ENCODE measurements around the gene DACT1. TPM values are rescaled to one million over a fixed set of nuclear protein-coding genes. Genes with fewer than 3 reads are reported as not detected.

DACT1 gene
- polyA plus RNA-seq, 1 donor from 2014 or later, result 125 TPM

DNA sequence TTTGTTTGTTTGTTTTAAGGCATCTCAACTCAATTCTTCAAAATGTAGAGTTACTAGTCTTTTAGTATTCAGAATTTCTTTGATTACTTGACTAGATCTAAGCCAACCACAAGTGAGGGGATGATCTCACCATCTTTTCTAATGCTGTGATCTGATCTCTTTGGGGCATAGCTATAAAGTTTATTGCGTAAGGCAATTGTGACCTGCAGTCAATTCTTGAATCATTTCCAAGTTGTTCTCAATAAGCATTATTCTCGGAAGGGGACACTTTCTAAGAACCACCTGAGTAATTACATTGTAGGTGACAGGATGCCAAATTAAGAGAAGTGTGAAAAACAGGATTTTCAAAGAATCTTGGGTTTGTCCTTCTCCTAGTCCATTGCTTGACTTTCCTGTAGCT, 13.1 kb downstream of the DACT1 start:
- H3F3A ChIP-seq (ENCODE audit: insufficient read depth, low read length, poor library complexity, severe bottlenecking), result no peaks in the 10 kb centered on the region
- no peaks in the 10 kb centered on the region for H4K20me1 ChIP-seq (ENCODE audit: insufficient read depth)
- no peak overlapping the region for H3K27ac ChIP-seq (ENCODE audit: low read length)
- H3K79me2 ChIP-seq (replicated peaks; ENCODE audit: insufficient read depth, low read length), result peaks cover 5% of the 10 kb centered on the region
- H3K27me3 ChIP-seq (ENCODE audit: insufficient read depth, low read depth, low read length), result no peaks in the 10 kb centered on the region
- TF ChIP-seq TAF1 (IDR thresholded peaks at IDR 0.05; ENCODE audit: low read depth) (no peak), MXI1 (conservative IDR thresholded peaks at IDR 0.05; ENCODE audit: poor library complexity, severe bottlenecking) (no peak), SMC3 (conservative IDR thresholded peaks at IDR 0.05; ENCODE audit: poor library complexity) (no peak), EP300 (conservative IDR thresholded peaks at IDR 0.05; ENCODE audit: poor library complexity, severe bottlenecking) (no peak), RAD21 (conservative IDR thresholded peaks at IDR 0.05) (no peak), POLR2AphosphoS5 (IDR thresholded peaks at IDR 0.05) (no peak), EZH2 (IDR thresholded peaks at IDR 0.05; ENCODE audit: borderline replicate concordance, insufficient read depth, low read length, poor library complexity, severe bottlenecking) (no peak)
- TF ChIP-seq, protein P1, sequence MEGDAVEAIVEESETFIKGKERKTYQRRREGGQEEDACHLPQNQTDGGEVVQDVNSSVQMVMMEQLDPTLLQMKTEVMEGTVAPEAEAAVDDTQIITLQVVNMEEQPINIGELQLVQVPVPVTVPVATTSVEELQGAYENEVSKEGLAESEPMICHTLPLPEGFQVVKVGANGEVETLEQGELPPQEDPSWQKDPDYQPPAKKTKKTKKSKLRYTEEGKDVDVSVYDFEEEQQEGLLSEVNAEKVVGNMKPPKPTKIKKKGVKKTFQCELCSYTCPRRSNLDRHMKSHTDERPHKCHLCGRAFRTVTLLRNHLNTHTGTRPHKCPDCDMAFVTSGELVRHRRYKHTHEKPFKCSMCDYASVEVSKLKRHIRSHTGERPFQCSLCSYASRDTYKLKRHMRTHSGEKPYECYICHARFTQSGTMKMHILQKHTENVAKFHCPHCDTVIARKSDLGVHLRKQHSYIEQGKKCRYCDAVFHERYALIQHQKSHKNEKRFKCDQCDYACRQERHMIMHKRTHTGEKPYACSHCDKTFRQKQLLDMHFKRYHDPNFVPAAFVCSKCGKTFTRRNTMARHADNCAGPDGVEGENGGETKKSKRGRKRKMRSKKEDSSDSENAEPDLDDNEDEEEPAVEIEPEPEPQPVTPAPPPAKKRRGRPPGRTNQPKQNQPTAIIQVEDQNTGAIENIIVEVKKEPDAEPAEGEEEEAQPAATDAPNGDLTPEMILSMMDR (IDR thresholded peaks at IDR 0.05; ENCODE audit: poor library complexity, severe bottlenecking), result no peak
- TF ChIP-seq, protein P2, sequence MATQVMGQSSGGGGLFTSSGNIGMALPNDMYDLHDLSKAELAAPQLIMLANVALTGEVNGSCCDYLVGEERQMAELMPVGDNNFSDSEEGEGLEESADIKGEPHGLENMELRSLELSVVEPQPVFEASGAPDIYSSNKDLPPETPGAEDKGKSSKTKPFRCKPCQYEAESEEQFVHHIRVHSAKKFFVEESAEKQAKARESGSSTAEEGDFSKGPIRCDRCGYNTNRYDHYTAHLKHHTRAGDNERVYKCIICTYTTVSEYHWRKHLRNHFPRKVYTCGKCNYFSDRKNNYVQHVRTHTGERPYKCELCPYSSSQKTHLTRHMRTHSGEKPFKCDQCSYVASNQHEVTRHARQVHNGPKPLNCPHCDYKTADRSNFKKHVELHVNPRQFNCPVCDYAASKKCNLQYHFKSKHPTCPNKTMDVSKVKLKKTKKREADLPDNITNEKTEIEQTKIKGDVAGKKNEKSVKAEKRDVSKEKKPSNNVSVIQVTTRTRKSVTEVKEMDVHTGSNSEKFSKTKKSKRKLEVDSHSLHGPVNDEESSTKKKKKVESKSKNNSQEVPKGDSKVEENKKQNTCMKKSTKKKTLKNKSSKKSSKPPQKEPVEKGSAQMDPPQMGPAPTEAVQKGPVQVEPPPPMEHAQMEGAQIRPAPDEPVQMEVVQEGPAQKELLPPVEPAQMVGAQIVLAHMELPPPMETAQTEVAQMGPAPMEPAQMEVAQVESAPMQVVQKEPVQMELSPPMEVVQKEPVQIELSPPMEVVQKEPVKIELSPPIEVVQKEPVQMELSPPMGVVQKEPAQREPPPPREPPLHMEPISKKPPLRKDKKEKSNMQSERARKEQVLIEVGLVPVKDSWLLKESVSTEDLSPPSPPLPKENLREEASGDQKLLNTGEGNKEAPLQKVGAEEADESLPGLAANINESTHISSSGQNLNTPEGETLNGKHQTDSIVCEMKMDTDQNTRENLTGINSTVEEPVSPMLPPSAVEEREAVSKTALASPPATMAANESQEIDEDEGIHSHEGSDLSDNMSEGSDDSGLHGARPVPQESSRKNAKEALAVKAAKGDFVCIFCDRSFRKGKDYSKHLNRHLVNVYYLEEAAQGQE (IDR thresholded peaks at IDR 0.05; ENCODE audit: borderline replicate concordance), result no peak
- H3K9me2 ChIP-seq (ENCODE audit: insufficient read depth, low read length), result no peaks in the 10 kb centered on the region
- H3K36me3 ChIP-seq (ENCODE audit: insufficient read depth, low read length), result peaks cover under 1% of the 10 kb centered on the region
- no peak overlapping the region for H3K4me3 ChIP-seq (ENCODE audit: low read length)
- no peak overlapping the region for H3K9ac ChIP-seq (ENCODE audit: low read length)
- H2AFZ ChIP-seq (ENCODE audit: low read depth, low read length), result no peak overlapping the region
- H3K4me2 ChIP-seq (ENCODE audit: low read length), result no peak overlapping the region
- H3K9me3 ChIP-seq (ENCODE audit: low read length), result no peaks in the 10 kb centered on the region

DNA sequence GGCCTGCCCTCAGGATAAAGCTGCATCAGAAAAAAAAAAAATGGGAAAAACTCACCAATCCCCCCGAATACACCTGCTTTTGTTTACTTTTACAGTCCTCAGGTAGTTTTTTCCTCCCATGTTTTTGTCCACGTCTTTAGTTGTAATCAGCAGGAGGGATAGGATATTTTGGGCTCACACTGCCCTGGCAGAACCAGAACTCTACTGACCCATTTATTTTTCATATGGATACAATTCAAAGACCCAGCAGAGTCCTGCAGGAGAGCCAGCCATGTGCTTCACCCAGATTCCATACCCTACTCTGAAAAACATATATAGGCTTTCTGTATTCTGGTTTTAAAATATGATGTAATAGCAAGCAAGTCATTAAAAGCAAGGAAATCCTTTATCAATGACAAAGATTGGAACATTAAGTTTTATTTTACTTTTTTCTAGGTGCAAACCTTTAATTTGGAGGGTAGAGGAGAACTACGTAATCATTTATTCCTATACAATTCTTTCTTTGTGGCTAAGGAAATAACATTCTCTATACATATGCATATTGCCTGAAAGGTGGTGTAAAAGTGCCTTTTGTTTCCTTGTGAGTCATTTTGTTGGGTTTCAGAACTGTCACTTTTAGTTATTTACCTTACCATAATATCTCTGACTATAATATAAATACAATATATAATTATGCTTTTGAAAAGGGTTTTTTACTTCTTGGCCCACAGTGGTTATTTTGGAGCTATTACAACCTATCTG, 19.1 kb downstream of the DACT1 start:
- H4K20me1 ChIP-seq (ENCODE audit: insufficient read depth), result no peaks in the 10 kb centered on the region
- no peaks in the 10 kb centered on the region for H3K9me3 ChIP-seq (ENCODE audit: low read length)
- H3K4me3 ChIP-seq (ENCODE audit: low read length), result no peak overlapping the region
- no peaks in the 10 kb centered on the region for H3K9me2 ChIP-seq (ENCODE audit: insufficient read depth, low read length)
- no peaks in the 10 kb centered on the region for H3K36me3 ChIP-seq (ENCODE audit: insufficient read depth, low read length)
- no peak overlapping the region for H2AFZ ChIP-seq (ENCODE audit: low read depth, low read length)
- H3K27ac ChIP-seq (ENCODE audit: low read length), result no peak overlapping the region
- no peak overlapping the region for H3K9ac ChIP-seq (ENCODE audit: low read length)
- H3K4me2 ChIP-seq (ENCODE audit: low read length), result no peak overlapping the region
- no peaks in the 10 kb centered on the region for H3K27me3 ChIP-seq (ENCODE audit: insufficient read depth, low read depth, low read length)
- no peaks in the 10 kb centered on the region for H3F3A ChIP-seq (ENCODE audit: insufficient read depth, low read length, poor library complexity, severe bottlenecking)
- H3K79me2 ChIP-seq (replicated peaks; ENCODE audit: insufficient read depth, low read length), result no peaks in the 10 kb centered on the region
- TF ChIP-seq POLR2AphosphoS5 (IDR thresholded peaks at IDR 0.05), result no peak
- no peak for TF ChIP-seq MXI1 (conservative IDR thresholded peaks at IDR 0.05; ENCODE audit: poor library complexity, severe bottlenecking)
- TF ChIP-seq, protein P1 (IDR thresholded peaks at IDR 0.05; ENCODE audit: poor library complexity, severe bottlenecking), result no peak
- TF ChIP-seq EP300 (conservative IDR thresholded peaks at IDR 0.05; ENCODE audit: poor library complexity, severe bottlenecking), result no peak
- TF ChIP-seq, protein P2 (IDR thresholded peaks at IDR 0.05; ENCODE audit: borderline replicate concordance), result no peak
- TF ChIP-seq TAF1 (IDR thresholded peaks at IDR 0.05; ENCODE audit: low read depth), result no peak
- TF ChIP-seq SMC3 (conservative IDR thresholded peaks at IDR 0.05; ENCODE audit: poor library complexity), result no peak
- no peak for TF ChIP-seq RAD21 (conservative IDR thresholded peaks at IDR 0.05)
- TF ChIP-seq EZH2 (IDR thresholded peaks at IDR 0.05; ENCODE audit: borderline replicate concordance, insufficient read depth, low read length, poor library complexity, severe bottlenecking), result no peak
